SK-N-SH treated with all-trans-retinoic acid at 6 μM for 48 hours (cell line): ENCODE measurements around the gene SPOCK2.

Experiments used
- CSDC2 ChIP-seq: fragments of 250-450 bp; sonication (Bioruptor Pico); IDR thresholded peaks from 2 replicates; pipeline ENCODE4 v1.5.0; 2020; ENCODE audit warnings: mild to moderate bottlenecking, moderate library complexity
- ESRRG ChIP-seq: fragments of 250-450 bp; sonication (Bioruptor Pico); IDR thresholded peaks from 2 replicates; pipeline ENCODE4 v1.6.1; 2021; ENCODE audit warnings: mild to moderate bottlenecking
- ISL1 ChIP-seq: fragments of 250-450 bp; sonication (Bioruptor Pico); IDR thresholded peaks from 2 replicates; pipeline ENCODE4 v2.1.2; 2022; ENCODE audit warnings: mild to moderate bottlenecking, moderate library complexity
- SNAI2 ChIP-seq: fragments of 250-450 bp; sonication (Bioruptor Pico); IDR thresholded peaks from 2 replicates; pipeline ENCODE4 v1.5.0; 2020; ENCODE audit warnings: mild to moderate bottlenecking, moderate library complexity
- ZC3H10 ChIP-seq: fragments of 250-450 bp; sonication (Bioruptor Pico); IDR thresholded peaks from 2 replicates; pipeline ENCODE4 v1.5.1; 2021; ENCODE audit warnings: mild to moderate bottlenecking, moderate library complexity
- ZFP3 ChIP-seq: fragments of 250-450 bp; sonication (Bioruptor Pico); IDR thresholded peaks from 2 replicates; pipeline ENCODE4 v1.5.0; 2020; ENCODE audit warnings: mild to moderate bottlenecking, moderate library complexity
- ZNF565 ChIP-seq: fragments of 450-650 bp; formaldehyde crosslinking; conservative IDR thresholded peaks from 2 replicates; pipeline ENCODE4 v1.5.0; 2020; ENCODE audit warnings: low read depth, mild to moderate bottlenecking, moderate library complexity

DNA sequence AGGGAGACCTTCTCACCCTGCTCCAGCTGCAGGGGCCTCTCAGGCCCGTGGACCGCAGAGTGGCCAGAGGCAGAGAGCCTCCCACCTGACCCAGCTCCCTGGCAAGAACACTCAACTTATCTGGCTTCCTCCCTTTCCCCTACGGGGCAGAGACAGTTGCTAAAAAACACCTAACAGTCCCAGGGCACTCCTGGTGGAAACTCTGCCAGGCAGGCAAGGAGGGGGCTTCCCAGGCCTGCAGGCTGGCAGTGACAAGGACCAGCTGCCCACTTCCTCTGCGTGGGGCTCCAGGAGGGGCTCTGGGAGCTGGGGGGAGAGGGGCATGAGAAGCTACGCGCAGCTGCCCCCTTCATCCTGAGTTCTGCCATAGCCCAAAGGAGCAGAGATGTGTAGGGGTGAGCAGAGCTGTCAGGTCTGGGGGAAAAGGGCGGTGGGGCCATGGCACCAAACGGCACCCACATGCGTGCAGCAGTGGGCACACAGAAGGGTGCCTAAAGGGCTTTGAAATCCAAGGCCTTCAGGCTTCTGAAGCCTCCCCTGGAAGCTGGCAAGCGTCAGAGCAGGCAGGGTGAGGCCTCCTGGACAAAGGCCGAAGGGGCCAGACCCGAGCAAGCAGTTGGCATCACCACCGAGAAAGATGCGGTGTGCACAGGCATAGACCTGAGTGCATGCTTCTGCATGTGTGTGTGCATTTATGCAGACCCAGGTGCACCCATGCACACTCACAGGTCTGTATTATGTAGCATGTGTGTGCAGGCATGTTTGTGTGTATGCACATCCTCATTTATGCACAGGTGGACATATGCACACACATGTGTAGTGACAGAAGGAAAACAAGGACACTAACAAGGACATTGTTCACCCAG, 14.4 kb downstream of the SPOCK2 start:
- no peak for TF ChIP-seq ZNF565 (CRISPR knock-in tag)
- no peak for TF ChIP-seq ESRRG (CRISPR knock-in tag)
- no peak for TF ChIP-seq ISL1
- TF ChIP-seq SNAI2 (CRISPR knock-in tag): no peak
- TF ChIP-seq ZC3H10: no peak
- no peak for TF ChIP-seq ZFP3 (CRISPR knock-in tag)
- no peak for TF ChIP-seq CSDC2 (CRISPR knock-in tag)
